ENCODE data around the gene POU6F1.
A peak's percentile ranks its signal among the peaks of the same experiment; 100 is the strongest.

POU6F1 gene

GRCh38 chr12:51219322-51219721 lies 1.5 kb upstream of the POU6F1 start:
- DNase-seq (ENCODE audit: extremely low read depth, low read depth) = no peak
- no peak overlapping the region for H3K4me3 ChIP-seq (replicated peaks; ENCODE audit: low read depth, low read length)
- TF ChIP-seq, protein P1, sequence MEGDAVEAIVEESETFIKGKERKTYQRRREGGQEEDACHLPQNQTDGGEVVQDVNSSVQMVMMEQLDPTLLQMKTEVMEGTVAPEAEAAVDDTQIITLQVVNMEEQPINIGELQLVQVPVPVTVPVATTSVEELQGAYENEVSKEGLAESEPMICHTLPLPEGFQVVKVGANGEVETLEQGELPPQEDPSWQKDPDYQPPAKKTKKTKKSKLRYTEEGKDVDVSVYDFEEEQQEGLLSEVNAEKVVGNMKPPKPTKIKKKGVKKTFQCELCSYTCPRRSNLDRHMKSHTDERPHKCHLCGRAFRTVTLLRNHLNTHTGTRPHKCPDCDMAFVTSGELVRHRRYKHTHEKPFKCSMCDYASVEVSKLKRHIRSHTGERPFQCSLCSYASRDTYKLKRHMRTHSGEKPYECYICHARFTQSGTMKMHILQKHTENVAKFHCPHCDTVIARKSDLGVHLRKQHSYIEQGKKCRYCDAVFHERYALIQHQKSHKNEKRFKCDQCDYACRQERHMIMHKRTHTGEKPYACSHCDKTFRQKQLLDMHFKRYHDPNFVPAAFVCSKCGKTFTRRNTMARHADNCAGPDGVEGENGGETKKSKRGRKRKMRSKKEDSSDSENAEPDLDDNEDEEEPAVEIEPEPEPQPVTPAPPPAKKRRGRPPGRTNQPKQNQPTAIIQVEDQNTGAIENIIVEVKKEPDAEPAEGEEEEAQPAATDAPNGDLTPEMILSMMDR (IDR thresholded peaks at IDR 0.05; ENCODE audit: low read depth, low read length, missing control alignments) = no peak

GRCh38 chr12:51218607-51219161 lies 822 bp upstream of the POU6F1 start:
- DNase-seq (ENCODE audit: extremely low read depth, low read depth) = no peak
- H3K4me3 ChIP-seq (replicated peaks; ENCODE audit: low read depth, low read length) = peak overlapping the region; percentile 59
- TF ChIP-seq, protein P1 (IDR thresholded peaks at IDR 0.05; ENCODE audit: low read depth, low read length, missing control alignments) = no peak

DNA sequence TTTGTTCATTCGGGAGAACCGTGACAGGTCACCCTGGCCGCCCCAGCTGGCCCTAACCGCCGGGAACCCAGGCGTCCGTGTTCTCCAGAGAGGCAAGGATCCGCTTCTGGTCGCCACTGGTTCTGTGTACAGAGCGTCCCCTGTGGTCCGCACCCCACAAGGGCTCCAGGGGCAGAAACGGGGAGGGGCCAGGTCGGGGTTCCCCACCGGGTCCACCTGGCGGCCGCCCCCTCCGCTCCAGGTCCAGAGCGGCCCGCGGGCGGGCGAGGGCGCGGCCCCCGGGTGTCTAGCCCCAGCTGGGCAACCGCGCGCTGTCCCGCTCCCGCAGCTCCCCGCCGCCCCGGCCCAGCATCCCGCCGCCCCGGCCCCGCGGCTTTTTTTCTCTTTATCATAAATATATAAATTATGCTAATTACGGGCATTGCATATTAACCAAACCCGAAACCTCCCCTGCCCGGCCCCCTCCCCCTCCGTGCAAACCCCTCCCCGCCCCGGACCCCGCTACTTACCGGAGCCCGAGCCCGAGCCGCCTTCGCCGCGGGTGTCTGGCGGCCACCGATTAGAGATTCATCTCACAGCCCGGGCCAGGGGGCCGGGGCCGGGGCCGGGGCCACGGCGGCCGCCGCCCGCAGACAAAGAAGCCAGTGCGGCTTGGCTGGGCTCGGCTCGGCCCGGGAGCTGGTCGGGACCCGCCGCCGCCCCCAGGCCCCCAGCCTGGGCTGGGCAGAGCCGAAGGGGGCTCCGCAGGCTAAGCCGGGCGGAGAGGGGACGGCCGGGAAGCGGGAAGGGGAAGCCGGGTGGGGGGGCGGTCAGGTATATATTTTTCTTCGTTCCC lies 512 bp downstream of the POU6F1 start:
- no peak for DNase-seq (ENCODE audit: extremely low read depth, low read depth)
- H3K4me3 ChIP-seq (replicated peaks; ENCODE audit: low read depth, low read length) = peak overlapping the region; percentile 59
- TF ChIP-seq, protein P1 (IDR thresholded peaks at IDR 0.05; ENCODE audit: low read depth, low read length, missing control alignments) = no peak

DNA sequence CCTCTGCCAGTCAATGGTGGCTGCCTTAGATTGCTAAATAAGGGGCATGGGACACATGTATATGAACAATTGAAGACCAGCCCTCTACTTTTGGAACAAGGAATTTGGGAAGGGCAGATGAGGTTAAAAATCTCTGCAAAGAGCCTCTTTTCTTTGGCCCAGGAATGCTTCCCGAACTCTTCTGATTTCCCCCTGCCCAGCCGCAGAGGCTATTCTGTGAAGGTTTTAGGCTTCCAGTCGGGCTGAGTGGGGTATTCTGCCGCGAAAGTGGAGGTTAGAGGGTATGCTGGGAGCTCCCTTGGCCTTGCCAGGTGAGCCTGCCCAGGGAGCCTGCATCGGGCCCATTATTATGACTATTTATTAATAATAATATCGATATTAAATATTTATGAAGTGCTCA lies 1.2 kb downstream of the POU6F1 start:
- TF ChIP-seq, protein P1 (IDR thresholded peaks at IDR 0.05; ENCODE audit: low read depth, low read length, missing control alignments) = no peak
- DNase-seq (ENCODE audit: extremely low read depth, low read depth) = no peak
- peak overlapping the region; percentile 59 for H3K4me3 ChIP-seq (replicated peaks; ENCODE audit: low read depth, low read length)

DNA sequence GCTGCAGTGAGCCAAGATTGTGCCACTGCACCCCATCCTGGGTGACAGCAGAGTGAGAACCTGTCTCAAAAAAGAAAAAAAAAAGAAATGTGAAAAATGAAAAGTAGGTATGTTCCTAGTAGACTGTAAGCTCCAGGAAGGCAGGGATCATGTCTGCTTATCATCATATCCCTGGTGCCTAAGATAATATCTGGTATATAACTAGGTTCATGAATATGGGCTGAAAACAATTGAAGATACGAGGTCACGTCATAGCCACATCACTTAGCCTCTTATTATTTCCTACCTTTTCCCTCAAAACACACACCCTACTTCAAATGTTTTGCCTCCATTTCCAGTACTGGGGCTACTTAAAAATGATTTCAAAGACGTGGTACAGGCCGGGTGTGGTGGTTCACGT lies 3.0 kb downstream of the POU6F1 start:
- no peak overlapping the region for H3K4me3 ChIP-seq (replicated peaks; ENCODE audit: low read depth, low read length)
- DNase-seq (ENCODE audit: extremely low read depth, low read depth) = no peak
- TF ChIP-seq, protein P1 (IDR thresholded peaks at IDR 0.05; ENCODE audit: low read depth, low read length, missing control alignments) = no peak

DNA sequence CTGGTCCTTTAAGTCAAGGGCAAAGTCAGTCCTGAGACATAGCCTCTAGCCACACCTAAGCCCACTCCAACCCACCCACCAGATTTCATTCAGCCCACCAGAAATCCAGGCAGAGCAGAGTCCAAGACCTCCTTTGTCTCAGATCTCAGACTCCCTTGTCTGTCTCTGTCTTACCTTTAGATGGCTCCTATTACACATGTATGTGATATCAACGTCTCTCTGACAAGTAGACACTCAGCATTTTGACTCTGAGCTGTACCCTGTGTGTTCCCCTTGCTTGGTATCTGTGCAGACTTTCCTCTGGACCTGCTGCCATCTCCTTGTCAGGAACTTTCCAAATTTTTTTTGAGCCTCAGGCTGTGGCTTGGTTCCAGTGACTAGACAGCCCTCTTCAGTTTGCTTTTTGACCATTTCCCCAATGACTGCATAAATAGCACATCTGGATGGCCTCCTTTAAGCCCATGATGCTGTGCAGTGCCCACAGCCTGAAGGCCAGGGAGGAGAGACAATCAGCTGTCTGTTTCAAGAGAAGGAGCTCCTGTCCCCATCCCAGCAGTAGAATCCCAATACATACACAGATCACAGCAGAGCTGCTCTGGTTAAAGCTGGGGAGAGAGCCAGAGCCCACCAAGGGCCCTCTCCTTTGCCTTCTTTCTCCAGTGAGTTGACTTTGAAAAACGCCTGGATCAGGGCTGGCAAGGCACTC lies 7.0 kb downstream of the POU6F1 start:
- TF ChIP-seq, protein P1 (IDR thresholded peaks at IDR 0.05; ENCODE audit: low read depth, low read length, missing control alignments) = no peak
- H3K4me3 ChIP-seq (replicated peaks; ENCODE audit: low read depth, low read length) = no peak overlapping the region
- no peak for DNase-seq (ENCODE audit: extremely low read depth, low read depth)

Data from HFF-Myc (cell line).